ENCODE results near the gene MCM3. TPM values are rescaled to one million over a fixed set of nuclear protein-coding genes. Genes with fewer than 3 reads are reported as not detected.

The MCM3 gene
- total RNA-seq, 4 donors from 2014 or later = 21.8 to 120 (median 64.7) TPM

DNA sequence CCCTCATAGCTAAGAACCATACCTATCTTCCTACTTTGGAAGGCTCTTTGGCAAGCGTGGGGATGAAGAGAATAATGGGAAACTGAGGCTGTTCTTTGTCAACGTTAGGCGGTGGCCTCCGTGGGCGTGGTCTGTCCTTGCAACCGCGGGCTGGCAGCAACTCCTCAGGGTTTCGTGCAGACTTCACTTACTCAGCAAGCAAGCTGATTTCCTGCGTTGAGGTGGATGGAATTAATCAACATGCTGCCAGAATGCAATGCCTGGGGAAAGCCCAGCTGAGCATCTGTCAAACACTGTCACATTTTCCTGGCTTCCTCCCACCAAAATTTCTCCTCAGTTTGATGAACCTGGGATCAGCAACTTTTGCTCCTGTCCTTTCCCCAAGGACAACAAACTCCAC, 31.0 kb downstream of the MCM3 start:
- Histone ChIP-seq H3K9me3 (no peaks in the 10 kb centered on the region), H3K36me3 (no peaks in the 10 kb centered on the region), H3K4me1 (no peaks in the 10 kb centered on the region), H3K27ac (no peak overlapping the region), H3K4me3 (no peak overlapping the region), H3K27me3 (no peaks in the 10 kb centered on the region)
- TF ChIP-seq, protein P1, sequence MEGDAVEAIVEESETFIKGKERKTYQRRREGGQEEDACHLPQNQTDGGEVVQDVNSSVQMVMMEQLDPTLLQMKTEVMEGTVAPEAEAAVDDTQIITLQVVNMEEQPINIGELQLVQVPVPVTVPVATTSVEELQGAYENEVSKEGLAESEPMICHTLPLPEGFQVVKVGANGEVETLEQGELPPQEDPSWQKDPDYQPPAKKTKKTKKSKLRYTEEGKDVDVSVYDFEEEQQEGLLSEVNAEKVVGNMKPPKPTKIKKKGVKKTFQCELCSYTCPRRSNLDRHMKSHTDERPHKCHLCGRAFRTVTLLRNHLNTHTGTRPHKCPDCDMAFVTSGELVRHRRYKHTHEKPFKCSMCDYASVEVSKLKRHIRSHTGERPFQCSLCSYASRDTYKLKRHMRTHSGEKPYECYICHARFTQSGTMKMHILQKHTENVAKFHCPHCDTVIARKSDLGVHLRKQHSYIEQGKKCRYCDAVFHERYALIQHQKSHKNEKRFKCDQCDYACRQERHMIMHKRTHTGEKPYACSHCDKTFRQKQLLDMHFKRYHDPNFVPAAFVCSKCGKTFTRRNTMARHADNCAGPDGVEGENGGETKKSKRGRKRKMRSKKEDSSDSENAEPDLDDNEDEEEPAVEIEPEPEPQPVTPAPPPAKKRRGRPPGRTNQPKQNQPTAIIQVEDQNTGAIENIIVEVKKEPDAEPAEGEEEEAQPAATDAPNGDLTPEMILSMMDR (IDR thresholded peaks at IDR 0.05) = no peak
- TF ChIP-seq POLR2A (IDR thresholded peaks at IDR 0.05) = no peak
- intact Hi-C loops (cut with DNase I; ENCODE audit: low total_unique reads) = no loop called here
- no peak for DNase-seq

DNA sequence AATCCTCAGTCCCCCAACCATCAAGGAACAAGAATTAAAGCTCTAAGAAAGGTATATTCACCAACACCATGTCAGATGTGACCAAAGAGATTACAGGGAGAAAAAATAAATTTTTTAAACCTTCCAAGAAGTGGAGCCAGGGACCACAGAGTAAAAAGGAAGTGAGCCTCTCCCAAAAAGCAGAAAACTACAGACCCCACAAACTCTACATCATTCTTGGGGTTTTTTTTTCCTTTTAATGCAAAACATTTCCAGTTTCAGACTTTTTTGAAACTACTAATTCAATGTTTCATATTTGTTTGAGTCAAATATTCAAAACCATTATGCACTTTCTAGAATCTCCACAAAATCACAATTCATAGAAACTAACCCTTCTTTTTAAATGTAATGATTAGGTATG, 33.4 kb downstream of the MCM3 start:
- Histone ChIP-seq H3K36me3 (no peaks in the 10 kb centered on the region), H3K9me3 (no peaks in the 10 kb centered on the region), H3K4me3 (no peak overlapping the region), H3K27me3 (no peaks in the 10 kb centered on the region), H3K27ac (no peak overlapping the region), H3K4me1 (no peaks in the 10 kb centered on the region)
- no peak for TF ChIP-seq POLR2A (IDR thresholded peaks at IDR 0.05)
- TF ChIP-seq, protein P1 (IDR thresholded peaks at IDR 0.05) = no peak
- intact Hi-C loops (cut with DNase I; ENCODE audit: low total_unique reads) = no loop called here
- DNase-seq = no peak

DNA sequence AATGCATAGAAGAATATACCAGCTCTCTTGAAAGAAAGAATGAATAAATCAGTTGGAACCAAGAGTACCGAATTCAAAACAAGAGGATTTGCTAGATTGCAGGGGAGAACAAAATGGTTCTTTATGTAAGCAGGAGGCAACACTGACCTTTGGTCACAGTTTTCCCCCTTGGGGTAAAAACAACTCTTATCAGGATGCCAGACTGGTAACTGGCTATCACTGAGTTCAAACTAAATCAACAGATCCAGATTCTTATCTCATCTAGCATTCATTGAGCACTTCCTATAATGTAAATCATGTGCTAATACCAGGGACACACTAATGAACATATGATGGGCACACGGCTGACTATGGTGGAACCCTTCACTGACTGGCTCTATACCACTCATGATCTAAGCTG, 35.5 kb downstream of the MCM3 start:
- H3K36me3 ChIP-seq = no peaks in the 10 kb centered on the region
- H3K9me3 ChIP-seq = no peaks in the 10 kb centered on the region
- H3K27ac ChIP-seq = no peak overlapping the region
- no peak overlapping the region for H3K4me3 ChIP-seq
- H3K4me1 ChIP-seq = no peaks in the 10 kb centered on the region
- H3K27me3 ChIP-seq = no peaks in the 10 kb centered on the region
- intact Hi-C loops (cut with DNase I; ENCODE audit: low total_unique reads) = no loop called here
- DNase-seq = no peak
- TF ChIP-seq POLR2A (IDR thresholded peaks at IDR 0.05) = no peak
- TF ChIP-seq, protein P1 (IDR thresholded peaks at IDR 0.05) = no peak

DNA sequence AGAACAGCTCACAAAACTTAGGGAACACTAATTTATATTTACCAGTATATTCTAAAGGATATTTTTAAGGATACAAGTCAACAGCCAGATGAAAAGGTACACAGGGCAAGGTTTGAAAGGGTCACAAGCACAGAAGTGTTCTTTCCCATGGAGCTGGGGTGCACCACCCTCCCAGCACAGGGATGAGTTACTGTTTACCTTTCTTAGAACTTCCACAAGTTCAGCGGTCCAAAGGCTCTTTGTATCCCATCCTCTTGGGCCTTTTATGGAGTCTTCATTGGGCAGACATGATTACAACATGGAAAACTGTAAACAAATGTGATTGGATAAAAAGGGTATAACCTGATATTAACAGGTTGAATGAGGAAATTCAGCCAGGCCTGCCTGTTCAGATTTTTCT, 39.1 kb downstream of the MCM3 start:
- Histone ChIP-seq H3K27ac (no peak overlapping the region), H3K36me3 (no peaks in the 10 kb centered on the region), H3K4me1 (no peaks in the 10 kb centered on the region), H3K9me3 (no peaks in the 10 kb centered on the region), H3K27me3 (no peaks in the 10 kb centered on the region), H3K4me3 (no peak overlapping the region)
- intact Hi-C loops (cut with DNase I; ENCODE audit: low total_unique reads) = no loop called here
- no peak for DNase-seq
- TF ChIP-seq, protein P1 (IDR thresholded peaks at IDR 0.05) = no peak
- TF ChIP-seq POLR2A (IDR thresholded peaks at IDR 0.05) = no peak

DNA sequence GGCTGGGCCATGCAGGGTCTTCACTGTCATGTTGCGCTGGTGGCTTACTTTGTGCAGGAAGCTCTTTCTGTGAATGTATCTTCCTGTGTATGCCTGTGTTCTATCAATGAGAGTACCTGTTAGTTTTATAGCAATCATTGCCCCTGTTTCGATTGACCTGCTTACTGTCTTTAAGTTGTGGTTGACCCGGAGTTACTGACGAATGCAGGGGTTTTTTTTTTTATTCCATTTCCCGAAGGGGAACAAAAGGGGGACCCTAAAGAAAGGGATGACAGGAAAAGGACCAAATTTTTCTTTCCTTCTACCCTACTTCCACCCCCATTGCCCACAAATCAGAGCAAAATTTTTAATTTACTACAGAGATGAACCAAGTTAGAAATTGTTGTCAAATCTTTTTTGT, 40.1 kb downstream of the MCM3 start, which contains the start of gene IL17F:
IL17F (minus strand) TSS at position 101 of the 400 bp plus-strand sequence; CDS start at position 30, 71 bp downstream.
- TF ChIP-seq POLR2A (IDR thresholded peaks at IDR 0.05) = no peak
- TF ChIP-seq, protein P1 (IDR thresholded peaks at IDR 0.05) = no peak
- H3K27ac ChIP-seq = no peak within 1 kb of the TSS
- H3K4me1 ChIP-seq = no peaks in the 10 kb centered on the region
- no peak within 1 kb of the TSS for H3K4me3 ChIP-seq
- no peaks in the 10 kb centered on the region for H3K9me3 ChIP-seq
- no peak for DNase-seq
- intact Hi-C loops (cut with DNase I; ENCODE audit: low total_unique reads) = no loop called here
- no peaks in the 10 kb centered on the region for H3K27me3 ChIP-seq
- H3K36me3 ChIP-seq = no peaks in the 10 kb centered on the region

Data from uterus (tissue), 4 donors.